Fibroblast of lung (primary cell): ENCODE results near the gene BDH1. TPM values are rescaled to one million over a fixed set of nuclear protein-coding genes. Genes with fewer than 3 reads are reported as not detected.

Experiments used
- DNase-seq, 2 donors: peaks; one replicate each; pipeline versions ENCODE4 v3.0.0 to v3.0.0-alpha.2; 2010; ENCODE audit warnings: low read depth in 2 of 2
- H2AFZ ChIP-seq: 2 replicates; pipeline ENCODE4 v1.5.1; 2012; ENCODE audit warnings: low read length, control low read depth, inconsistent platforms
- H3K27ac ChIP-seq: 2 replicates; pipeline ENCODE4 v1.5.1; 2011; ENCODE audit warnings: low read length, control low read depth; ENCODE audit not compliant: insufficient read depth
- H3K27me3 ChIP-seq: 2 replicates; pipeline ENCODE4 v1.5.1; 2011; ENCODE audit warnings: mild to moderate bottlenecking, low read length; ENCODE audit not compliant: control insufficient read depth, insufficient read depth
- H3K36me3 ChIP-seq: 2 replicates; pipeline ENCODE4 v1.5.1; 2011; ENCODE audit warnings: low read length; ENCODE audit not compliant: control insufficient read depth, insufficient read depth
- H3K4me1 ChIP-seq: 2 replicates; pipeline ENCODE4 v1.5.1; 2011; ENCODE audit warnings: low read length; ENCODE audit not compliant: control insufficient read depth, insufficient read depth; ENCODE audit errors: extremely low read depth
- H3K4me2 ChIP-seq: 2 replicates; pipeline ENCODE4 v1.5.1; 2011; ENCODE audit warnings: low read length, control low read depth; ENCODE audit not compliant: insufficient read depth; ENCODE audit errors: extremely low read depth
- H3K4me3 ChIP-seq, 4 experiments: fragments of 200-600 bp in 1 of 4; sonication (generic) in 1 of 4; replicated peaks in 1 of 4; 2 replicates each; pipeline ENCODE4 v1.5.1; 2011 to 2016; ENCODE audit warnings: low read length in 4 of 4, low read depth in 3 of 4, mild to moderate bottlenecking in 3 of 4, control low read depth in 2 of 4, inconsistent platforms in 1 of 4, mixed read lengths in 1 of 4; ENCODE audit not compliant: insufficient read depth in 1 of 4; ENCODE audit errors: control extremely low read depth in 1 of 4
- H3K79me2 ChIP-seq: 2 replicates; pipeline ENCODE4 v1.5.1; 2012; ENCODE audit warnings: mild to moderate bottlenecking, low read length, inconsistent platforms; ENCODE audit not compliant: control insufficient read depth, insufficient read depth
- H3K9ac ChIP-seq: 2 replicates; pipeline ENCODE4 v1.5.1; 2011; ENCODE audit warnings: mild to moderate bottlenecking, low read length, control low read depth; ENCODE audit not compliant: insufficient read depth
- H3K9me3 ChIP-seq: 2 replicates; pipeline ENCODE4 v1.5.1; 2012; ENCODE audit warnings: low read depth, low read length; ENCODE audit not compliant: control insufficient read depth, insufficient read depth
- H4K20me1 ChIP-seq: 2 replicates; pipeline ENCODE4 v1.5.1; 2011; ENCODE audit warnings: low read length; ENCODE audit not compliant: control insufficient read depth, insufficient read depth; ENCODE audit errors: extremely low read depth
- EZH2 ChIP-seq: IDR thresholded peaks from 2 replicates; pipeline ENCODE4 v1.5.1; 2012; ENCODE audit warnings: low read length, control low read depth, mild to moderate bottlenecking; ENCODE audit errors: missing control alignments
- polyA plus RNA-seq, 2 donors: library from polyadenylated mRNA; depleted of rRNA in 1 of 2; stranded (reverse) in 1 of 2; unstranded in 1 of 2; fragments of >200 nt; gene quantifications; 2 replicates each; pipeline ENCODE4 v1.2.1, GENCODE V29; 2011 to 2012; ENCODE audit warnings: missing spikeins in 1 of 2
- total RNA-seq: library from RNA; depleted of rRNA; stranded (reverse); fragments of >200 nt; gene quantifications from 2 replicates; pipeline ENCODE4 v1.2.1, GENCODE V29; 2014
- TF ChIP-seq, protein P1 (sequence below), 2 donors: IDR thresholded peaks in 1 of 2; conservative IDR thresholded peaks in 1 of 2; 1 replicate in 1 of 2; 2 replicates in 1 of 2; pipeline ENCODE4 v1.5.1; 2011 to 2012; ENCODE audit warnings: low read length in 2 of 2, control low read depth in 1 of 2, inconsistent platforms in 1 of 2, low read depth in 1 of 2, mild to moderate bottlenecking in 1 of 2

The BDH1 gene
- total and polyA plus RNA-seq, 2 donors (not counting 1 experiment from before 2014, with no cell fraction given): 0.66 to 3.1 TPM

DNA sequence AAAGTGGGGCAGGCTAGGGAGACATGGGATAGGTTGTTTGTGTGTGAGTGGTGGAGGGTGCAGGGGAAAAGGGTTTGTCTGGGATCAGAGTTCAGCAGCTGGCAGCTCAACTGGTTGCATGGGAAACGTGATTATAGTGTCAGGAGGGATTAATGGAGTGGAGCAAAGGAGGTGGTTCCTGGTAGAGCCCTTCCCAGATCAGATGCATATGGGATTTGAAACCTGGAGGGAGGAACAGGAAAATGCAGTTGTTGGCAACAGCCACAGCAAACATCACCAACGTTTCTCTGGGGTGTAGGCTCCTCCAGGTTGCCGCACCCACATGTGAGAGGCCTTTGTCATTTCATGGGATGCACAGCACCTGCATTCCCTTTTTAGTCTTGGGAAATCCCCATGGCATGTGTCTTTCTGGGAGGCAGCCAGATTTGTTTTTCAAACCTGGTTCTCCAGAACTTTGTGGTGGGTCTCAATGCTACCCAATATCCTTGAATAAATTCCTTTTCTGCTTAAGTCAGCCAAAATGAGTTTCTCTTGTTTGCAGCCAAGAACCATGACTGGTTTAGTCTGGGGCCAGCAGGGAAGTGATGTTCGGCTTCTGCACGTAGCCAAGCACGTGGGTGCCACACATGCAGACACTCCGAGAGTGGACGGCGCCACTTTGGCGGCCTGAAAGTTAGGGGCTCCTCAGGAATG, 61.3 kb downstream of the BDH1 start:
- no peaks in the 10 kb centered on the region for H3K4me1 ChIP-seq

GRCh38 chr3:197493049-197493448, 62.7 kb downstream of the BDH1 start:
- TF ChIP-seq, protein P1, sequence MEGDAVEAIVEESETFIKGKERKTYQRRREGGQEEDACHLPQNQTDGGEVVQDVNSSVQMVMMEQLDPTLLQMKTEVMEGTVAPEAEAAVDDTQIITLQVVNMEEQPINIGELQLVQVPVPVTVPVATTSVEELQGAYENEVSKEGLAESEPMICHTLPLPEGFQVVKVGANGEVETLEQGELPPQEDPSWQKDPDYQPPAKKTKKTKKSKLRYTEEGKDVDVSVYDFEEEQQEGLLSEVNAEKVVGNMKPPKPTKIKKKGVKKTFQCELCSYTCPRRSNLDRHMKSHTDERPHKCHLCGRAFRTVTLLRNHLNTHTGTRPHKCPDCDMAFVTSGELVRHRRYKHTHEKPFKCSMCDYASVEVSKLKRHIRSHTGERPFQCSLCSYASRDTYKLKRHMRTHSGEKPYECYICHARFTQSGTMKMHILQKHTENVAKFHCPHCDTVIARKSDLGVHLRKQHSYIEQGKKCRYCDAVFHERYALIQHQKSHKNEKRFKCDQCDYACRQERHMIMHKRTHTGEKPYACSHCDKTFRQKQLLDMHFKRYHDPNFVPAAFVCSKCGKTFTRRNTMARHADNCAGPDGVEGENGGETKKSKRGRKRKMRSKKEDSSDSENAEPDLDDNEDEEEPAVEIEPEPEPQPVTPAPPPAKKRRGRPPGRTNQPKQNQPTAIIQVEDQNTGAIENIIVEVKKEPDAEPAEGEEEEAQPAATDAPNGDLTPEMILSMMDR (conservative IDR thresholded peaks at IDR 0.05 in 1 of 2, IDR thresholded peaks at IDR 0.05 in 1 of 2; ENCODE audit: low read depth in 1 of 2, low read length in 2 of 2): no peak
- TF ChIP-seq EZH2: no peak
- Histone ChIP-seq H3K4me3 (no peak overlapping the region), H2AFZ (no peak overlapping the region), H3K27me3 (peaks cover 13% of the 10 kb centered on the region), H3K27ac (no peak overlapping the region), H3K4me2 (no peak overlapping the region), H4K20me1 (no peaks in the 10 kb centered on the region), H3K9ac (no peak overlapping the region), H3K79me2 (no peaks in the 10 kb centered on the region), H3K9me3 (no peaks in the 10 kb centered on the region), H3K4me1 (peaks cover 3% of the 10 kb centered on the region), H3K36me3 (no peaks in the 10 kb centered on the region)
- DNase-seq: no peak

More for the DNA sequence above, 61.3 kb downstream of the BDH1 start:
- TF ChIP-seq EZH2: no peak
- TF ChIP-seq, protein P1 (conservative IDR thresholded peaks at IDR 0.05 in 1 of 2, IDR thresholded peaks at IDR 0.05 in 1 of 2; ENCODE audit: low read depth in 1 of 2, low read length in 2 of 2): no peak
- Histone ChIP-seq H3K27ac (no peak overlapping the region), H3K9ac (no peak overlapping the region), H3K4me2 (no peak overlapping the region), H4K20me1 (no peaks in the 10 kb centered on the region), H3K36me3 (no peaks in the 10 kb centered on the region), H3K9me3 (no peaks in the 10 kb centered on the region), H2AFZ (no peak overlapping the region), H3K79me2 (no peaks in the 10 kb centered on the region), H3K4me3 (no peak overlapping the region), H3K27me3 (peaks cover 13% of the 10 kb centered on the region)
- DNase-seq: peak in 1 of 2 donors; percentile 75

DNA sequence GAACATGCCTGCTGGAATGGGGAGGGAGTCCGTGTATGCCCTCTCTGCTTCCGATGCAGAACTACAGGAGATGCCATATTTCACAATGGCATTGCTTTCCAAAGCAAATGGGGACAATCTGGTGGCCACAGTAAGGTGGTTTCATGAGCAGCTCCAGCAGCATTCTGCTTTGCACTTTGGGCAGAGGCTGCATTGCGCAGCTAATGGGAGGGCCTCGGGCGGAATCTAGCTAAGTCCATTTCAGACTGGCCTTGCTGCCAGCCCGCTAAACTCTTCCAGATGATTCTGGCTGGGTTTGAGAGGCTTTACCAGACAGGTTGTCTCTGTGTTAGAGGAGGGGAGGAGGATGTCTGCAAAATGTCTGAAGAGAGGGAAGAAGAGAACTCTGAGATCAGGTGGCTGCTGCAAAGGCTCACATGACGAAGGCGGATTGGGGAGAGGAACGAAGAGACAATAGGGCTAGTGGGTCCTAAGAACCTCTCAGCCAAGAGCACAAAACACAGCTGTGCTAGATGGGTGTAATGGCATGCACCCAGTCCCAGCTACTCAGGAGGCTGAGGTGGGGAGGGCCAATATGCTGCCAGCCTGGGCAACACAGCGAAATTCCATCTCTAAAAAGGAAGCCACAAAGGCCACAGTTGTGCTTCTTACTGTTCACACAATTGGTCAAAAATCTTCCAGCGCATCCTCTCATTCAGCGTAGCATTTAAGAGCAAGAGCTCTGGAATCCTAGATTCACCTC, 63.7 kb downstream of the BDH1 start:
- H2AFZ ChIP-seq: no peak overlapping the region
- H3K36me3 ChIP-seq: no peaks in the 10 kb centered on the region
- no peak overlapping the region for H3K4me2 ChIP-seq
- H3K9ac ChIP-seq: no peak overlapping the region
- H3K4me1 ChIP-seq: peaks cover 7% of the 10 kb centered on the region
- no peak for TF ChIP-seq EZH2
- TF ChIP-seq, protein P1 (conservative IDR thresholded peaks at IDR 0.05 in 1 of 2, IDR thresholded peaks at IDR 0.05 in 1 of 2; ENCODE audit: low read depth in 1 of 2, low read length in 2 of 2): no peak
- H3K79me2 ChIP-seq: no peaks in the 10 kb centered on the region
- no peak overlapping the region for H3K27ac ChIP-seq
- no peak for DNase-seq
- H3K9me3 ChIP-seq: no peaks in the 10 kb centered on the region
- no peaks in the 10 kb centered on the region for H4K20me1 ChIP-seq
- no peak overlapping the region for H3K4me3 ChIP-seq
- peaks cover 13% of the 10 kb centered on the region for H3K27me3 ChIP-seq
